SHP77 (cell line): Measurements from ENCODE around the gene TMEM187.
"Not testable (repeated sequence)": the region's sequence is repeated elsewhere in the genome, so short reads cannot be mapped to it uniquely, and the experiment has no call there.

ENCODE experiments used
- DNase-seq, 2 experiments: peaks; one replicate each; lab custom pipeline; 2025; lab: John Stamatoyannopoulos, UW

TMEM187 gene

GRCh38 chrX:153971450-153972367 is 845 bp upstream of the TMEM187 start, which contains the start of gene HCFC1:
Gene HCFC1, minus strand, starts transcription at chrX:153971818. Its CDS starts 978 bp downstream, at chrX:153970840.
- DNase-seq, result peak; percentile 78 to 84

GRCh38 chrX:153973127-153974002 is 811 bp downstream of the TMEM187 start:
- DNase-seq, result no peak

GRCh38 chrX:153974003-153974725 is 1.6 kb downstream of the TMEM187 start:
- DNase-seq, result peak in 1 of 2 experiments; percentile 5

GRCh38 chrX:153974726-153975286 is 2.3 kb downstream of the TMEM187 start:
- no peak for DNase-seq

- not testable (repeated sequence) for DNase-seq
Measured at GRCh38 chrX:153980394-153980793, 7.8 kb downstream of the TMEM187 start.

GRCh38 chrX:153981231-153981630 is 8.7 kb downstream of the TMEM187 start:
- no peak for DNase-seq

GRCh38 chrX:153981771-153982533 is 9.4 kb downstream of the TMEM187 start:
- no peak for DNase-seq

- DNase-seq, result no peak
Measured at GRCh38 chrX:153983321-153983801, 10.8 kb downstream of the TMEM187 start.

GRCh38 chrX:153984351-153985178 is 12.0 kb downstream of the TMEM187 start:
- DNase-seq, result no peak

- no peak for DNase-seq
Measured at GRCh38 chrX:153988493-153988892, 15.9 kb downstream of the TMEM187 start.

GRCh38 chrX:153989973-153990655 is 17.6 kb downstream of the TMEM187 start:
- DNase-seq, result no peak

- no peak for DNase-seq
Measured at GRCh38 chrX:153991013-153991580, 18.5 kb downstream of the TMEM187 start.

GRCh38 chrX:153992180-153992579 is 19.6 kb downstream of the TMEM187 start:
- no peak for DNase-seq

GRCh38 chrX:153993079-153993478 is 20.5 kb downstream of the TMEM187 start:
- DNase-seq, result no peak

GRCh38 chrX:153993978-153994377 is 21.4 kb downstream of the TMEM187 start:
- DNase-seq, result no peak

- DNase-seq, result not testable (repeated sequence)
Measured at GRCh38 chrX:153994398-153994797, 21.8 kb downstream of the TMEM187 start.

GRCh38 chrX:153995504-153995903 is 22.9 kb downstream of the TMEM187 start:
- DNase-seq, result no peak

GRCh38 chrX:153999359-154000037 is 26.9 kb downstream of the TMEM187 start:
- no peak for DNase-seq
